Breast epithelium (tissue), 4 donors: Measurements from ENCODE around the gene PRPSAP2. TPM values are rescaled to one million over a fixed set of nuclear protein-coding genes. Genes with fewer than 3 reads are reported as not detected.

Source experiments
- DNase-seq, 2 donors: peaks; one replicate each; pipeline ENCODE4 v3.0.0-alpha.2; 2019; ENCODE audit warnings: low spot score in 2 of 2
- H3K27ac ChIP-seq, 2 donors: fragments of 200-600 bp; sonication (generic) in 1 of 2; one replicate each; pipeline ENCODE4 v1.5.1; 2016 to 2019; ENCODE audit warnings: mild to moderate bottlenecking in 1 of 2
- H3K27me3 ChIP-seq, 2 donors: fragments of 200-600 bp; sonication (generic) in 1 of 2; one replicate each; pipeline versions ENCODE4 v1.5.1 to v1.6.0; 2017 to 2019; ENCODE audit warnings: control low read depth in 1 of 2, mild to moderate bottlenecking in 1 of 2
- H3K36me3 ChIP-seq: fragments of 200-600 bp; one replicate; pipeline ENCODE4 v1.5.1; 2019
- H3K4me1 ChIP-seq, 2 donors: fragments of 200-600 bp; sonication (generic); one replicate each; pipeline ENCODE4 v1.5.1; 2016 to 2019; ENCODE audit warnings: control low read depth in 1 of 2
- H3K4me3 ChIP-seq, 3 donors: fragments of 200-600 bp; sonication (generic); 1 replicate in 2 of 3; 2 replicates in 1 of 3; pipeline ENCODE4 v1.5.1; 2016 to 2019; ENCODE audit warnings: mild to moderate bottlenecking in 3 of 3, moderate library complexity in 2 of 3
- H3K9me3 ChIP-seq, 2 donors: fragments of 200-600 bp; sonication (generic) in 1 of 2; one replicate each; pipeline ENCODE4 v1.5.1; 2016 to 2019; ENCODE audit warnings: control low read depth in 1 of 2
- POLR2A ChIP-seq: fragments of 450-650 bp; IDR thresholded peaks from one replicate; pipeline ENCODE4 v1.6.1; 2016; ENCODE audit warnings: antibody characterized with exemption, mild to moderate bottlenecking, moderate library complexity
- POLR2AphosphoS5 ChIP-seq, 3 donors: sonication (generic); formaldehyde crosslinking; IDR thresholded peaks; one replicate each; pipeline ENCODE4 v1.6.1; 2017; ENCODE audit warnings: antibody characterized with exemption in 3 of 3
- intact Hi-C: fragments of 100-400 bp; cut with DNase I; formaldehyde crosslinking; loops from one replicate; pipeline ENCODE4 v1.15.1; 2023; ENCODE audit warnings: low total_unique reads
- total RNA-seq, 3 donors: library from RNA; depleted of rRNA; stranded (reverse); fragments of >200 nt; gene quantifications; one replicate each; pipeline ENCODE4 v1.1.0, GENCODE V29; 2016
- TF ChIP-seq, protein P1 (sequence below), 3 donors: fragments of 450-650 bp; IDR thresholded peaks; one replicate each; pipeline ENCODE4 v1.5.1; 2016 to 2017; ENCODE audit warnings: antibody characterized with exemption in 3 of 3, mild to moderate bottlenecking in 3 of 3, moderate library complexity in 3 of 3

Gene PRPSAP2
- total RNA-seq, 3 donors from 2014 or later = 16.0 to 41.3 (median 23.3) TPM

GRCh38 chr17:18896947-18897346 lies 39.0 kb downstream of the PRPSAP2 start:
- no peak for TF ChIP-seq POLR2AphosphoS5 (IDR thresholded peaks at IDR 0.05)
- TF ChIP-seq POLR2A = no peak
- TF ChIP-seq, protein P1, sequence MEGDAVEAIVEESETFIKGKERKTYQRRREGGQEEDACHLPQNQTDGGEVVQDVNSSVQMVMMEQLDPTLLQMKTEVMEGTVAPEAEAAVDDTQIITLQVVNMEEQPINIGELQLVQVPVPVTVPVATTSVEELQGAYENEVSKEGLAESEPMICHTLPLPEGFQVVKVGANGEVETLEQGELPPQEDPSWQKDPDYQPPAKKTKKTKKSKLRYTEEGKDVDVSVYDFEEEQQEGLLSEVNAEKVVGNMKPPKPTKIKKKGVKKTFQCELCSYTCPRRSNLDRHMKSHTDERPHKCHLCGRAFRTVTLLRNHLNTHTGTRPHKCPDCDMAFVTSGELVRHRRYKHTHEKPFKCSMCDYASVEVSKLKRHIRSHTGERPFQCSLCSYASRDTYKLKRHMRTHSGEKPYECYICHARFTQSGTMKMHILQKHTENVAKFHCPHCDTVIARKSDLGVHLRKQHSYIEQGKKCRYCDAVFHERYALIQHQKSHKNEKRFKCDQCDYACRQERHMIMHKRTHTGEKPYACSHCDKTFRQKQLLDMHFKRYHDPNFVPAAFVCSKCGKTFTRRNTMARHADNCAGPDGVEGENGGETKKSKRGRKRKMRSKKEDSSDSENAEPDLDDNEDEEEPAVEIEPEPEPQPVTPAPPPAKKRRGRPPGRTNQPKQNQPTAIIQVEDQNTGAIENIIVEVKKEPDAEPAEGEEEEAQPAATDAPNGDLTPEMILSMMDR (IDR thresholded peaks at IDR 0.05) = no peak
- Histone ChIP-seq H3K4me3 (no peak overlapping the region), H3K27me3 (no peaks in the 10 kb centered on the region), H3K27ac (no peak overlapping the region), H3K4me1 (no peaks in the 10 kb centered on the region), H3K36me3 (no peaks in the 10 kb centered on the region), H3K9me3 (no peaks in the 10 kb centered on the region)
- no peak for DNase-seq
- intact Hi-C loops = no loop called here

- Histone ChIP-seq H3K4me1 (no peaks in the 10 kb centered on the region), H3K9me3 (no peaks in the 10 kb centered on the region), H3K27me3 (no peaks in the 10 kb centered on the region), H3K36me3 (no peaks in the 10 kb centered on the region), H3K4me3 (no peak overlapping the region), H3K27ac (no peak overlapping the region)
- intact Hi-C loops = no loop called here
- no peak for TF ChIP-seq POLR2AphosphoS5 (IDR thresholded peaks at IDR 0.05)
- TF ChIP-seq POLR2A = no peak
- TF ChIP-seq, protein P1 (IDR thresholded peaks at IDR 0.05) = no peak
- DNase-seq = no peak
Measured at GRCh38 chr17:18904482-18904881, 46.6 kb downstream of the PRPSAP2 start.

DNA sequence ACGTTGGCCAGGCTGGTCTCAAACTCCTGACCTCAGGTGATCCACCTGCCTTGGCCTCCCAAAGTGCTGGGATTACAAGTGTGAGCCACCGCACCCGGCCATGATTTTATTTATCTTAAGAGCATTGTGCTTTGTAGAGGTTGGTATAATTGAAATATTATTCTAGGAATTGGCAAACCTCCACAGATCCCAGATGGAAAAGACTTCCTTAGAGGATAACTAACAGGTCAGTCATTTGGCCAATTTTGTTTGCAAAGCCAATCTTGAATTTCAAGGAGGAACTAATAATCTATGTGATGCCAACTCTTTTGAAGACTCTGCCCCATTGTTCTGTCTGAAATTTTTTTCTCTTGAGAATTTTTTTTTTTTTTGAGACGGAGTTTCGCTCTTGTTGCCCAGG lies 47.3 kb downstream of the PRPSAP2 start:
- no peaks in the 10 kb centered on the region for H3K4me1 ChIP-seq
- intact Hi-C loops = no loop called here
- TF ChIP-seq POLR2A (no peak), POLR2AphosphoS5 (IDR thresholded peaks at IDR 0.05) (no peak)
- TF ChIP-seq, protein P1 (IDR thresholded peaks at IDR 0.05) = no peak
- H3K36me3 ChIP-seq = no peaks in the 10 kb centered on the region
- no peak overlapping the region for H3K4me3 ChIP-seq
- H3K27ac ChIP-seq = no peak overlapping the region
- no peaks in the 10 kb centered on the region for H3K27me3 ChIP-seq
- no peak for DNase-seq
- no peaks in the 10 kb centered on the region for H3K9me3 ChIP-seq

DNA sequence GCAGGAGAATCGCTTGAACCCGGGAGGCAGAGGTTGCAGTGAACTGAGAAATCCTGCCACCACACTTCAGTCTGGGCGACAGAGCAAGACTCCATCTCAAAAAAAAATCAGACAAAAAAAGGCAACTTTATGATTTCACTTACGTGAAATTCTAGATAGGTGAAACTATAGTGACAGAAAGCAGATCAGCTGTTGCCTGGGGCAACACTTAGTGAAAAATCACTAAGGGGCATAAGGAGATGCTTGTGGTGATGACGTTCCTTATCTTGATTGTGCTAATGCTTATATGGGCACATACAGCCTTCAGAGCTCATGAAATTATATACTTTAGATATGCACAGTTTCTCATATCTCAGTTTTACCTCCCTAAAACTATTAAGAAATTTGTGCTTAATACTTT lies 52.4 kb downstream of the PRPSAP2 start:
- Histone ChIP-seq H3K27ac (no peak overlapping the region), H3K9me3 (no peaks in the 10 kb centered on the region), H3K27me3 (no peaks in the 10 kb centered on the region), H3K36me3 (no peaks in the 10 kb centered on the region), H3K4me3 (no peak overlapping the region), H3K4me1 (no peaks in the 10 kb centered on the region)
- intact Hi-C loops = no loop called here
- DNase-seq = no peak
- TF ChIP-seq POLR2A (no peak), POLR2AphosphoS5 (IDR thresholded peaks at IDR 0.05) (no peak)
- TF ChIP-seq, protein P1 (IDR thresholded peaks at IDR 0.05) = no peak

GRCh38 chr17:18910881-18911280 lies 53.0 kb downstream of the PRPSAP2 start:
- H3K27me3 ChIP-seq = no peaks in the 10 kb centered on the region
- H3K36me3 ChIP-seq = no peaks in the 10 kb centered on the region
- no peaks in the 10 kb centered on the region for H3K4me1 ChIP-seq
- H3K4me3 ChIP-seq = no peak overlapping the region
- no peaks in the 10 kb centered on the region for H3K9me3 ChIP-seq
- H3K27ac ChIP-seq = no peak overlapping the region
- intact Hi-C loops = no loop called here
- no peak for DNase-seq
- TF ChIP-seq POLR2A = no peak
- TF ChIP-seq, protein P1 (IDR thresholded peaks at IDR 0.05) = no peak
- TF ChIP-seq POLR2AphosphoS5 (IDR thresholded peaks at IDR 0.05) = no peak
